Activated gamma-delta T cell treated with anti-CD3 and anti-CD28 coated beads, Interleukin-2, amount 50 U/mL, for 16 hours (primary cell): ENCODE results near the gene SIT1.

Experiments
- DNase-seq: peaks from one replicate; pipeline ENCODE4 v3.0.0-alpha.2; 2020; ENCODE audit warnings: low read depth

SIT1 gene

GRCh38 chr9:35605351-35606137, 45.2 kb downstream of the SIT1 start:
- DNase-seq = no peak

- peak; percentile 70 for DNase-seq
Measured at GRCh38 chr9:35604578-35605350, 46.0 kb downstream of the SIT1 start, which contains the start of gene TESK1. TESK1 (plus strand) TSS chr9:35605262; CDS start chr9:35605620, 358 bp downstream.

GRCh38 chr9:35603986-35604577, 46.6 kb downstream of the SIT1 start:
- peak; percentile 99 for DNase-seq

GRCh38 chr9:35603506-35603985, 47.2 kb downstream of the SIT1 start:
- no peak for DNase-seq

DNA sequence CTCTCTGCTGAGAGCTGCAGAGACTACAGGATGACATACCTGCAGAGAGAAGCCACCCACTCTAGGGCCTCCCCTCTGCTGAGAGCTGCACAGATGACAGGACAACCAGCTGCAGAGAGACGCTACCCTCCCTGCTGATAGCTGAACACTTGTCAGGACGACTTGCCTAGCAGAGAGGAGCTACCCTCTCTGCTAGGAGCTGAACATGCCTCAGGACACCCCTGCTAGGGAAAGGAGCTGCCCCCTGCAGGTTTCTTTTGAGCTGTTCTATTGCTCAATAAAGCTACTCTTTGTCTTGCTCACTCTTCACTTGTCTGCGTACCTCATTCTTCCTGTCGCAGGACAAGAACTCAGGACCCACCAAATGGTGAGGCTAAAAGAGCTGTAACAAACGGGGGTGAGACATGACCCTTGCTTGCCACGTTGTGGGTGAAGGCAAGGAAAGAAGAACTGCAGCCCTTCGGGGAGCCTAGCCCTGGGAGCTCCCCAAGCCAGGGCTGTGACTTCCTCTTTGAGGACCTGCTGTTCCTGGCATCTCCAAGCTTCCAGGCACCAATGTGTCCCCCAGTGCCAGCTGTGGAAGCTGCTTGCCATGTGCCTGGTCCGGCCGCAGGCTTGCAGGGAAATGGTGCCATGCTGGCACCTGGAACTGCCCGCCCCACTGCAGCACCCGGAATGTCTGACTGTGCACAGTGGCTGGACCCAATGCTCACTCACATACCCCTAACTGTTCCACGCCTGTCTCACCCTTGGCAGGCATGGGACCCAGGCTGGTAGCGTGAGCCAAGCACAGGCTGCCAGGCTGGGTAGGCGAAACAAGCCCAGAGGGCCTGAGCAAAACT, 50.7 kb downstream of the SIT1 start:
- no peak for DNase-seq
